GM19023 (cell line): ENCODE data around the gene SIM2.
"Not testable (repeated sequence)": the region's sequence is repeated elsewhere in the genome, so short reads cannot be mapped to it uniquely, and the experiment has no call there.

ENCODE experiments used
- ATAC-seq: cut with Tn5 transposase; IDR thresholded peaks from one replicate; pipeline ENCODE4 v1.9.1; 2021; ENCODE audit warnings: mild to moderate bottlenecking, moderate library complexity; ENCODE audit not compliant: unreplicated experiment

Gene SIM2, protein sequence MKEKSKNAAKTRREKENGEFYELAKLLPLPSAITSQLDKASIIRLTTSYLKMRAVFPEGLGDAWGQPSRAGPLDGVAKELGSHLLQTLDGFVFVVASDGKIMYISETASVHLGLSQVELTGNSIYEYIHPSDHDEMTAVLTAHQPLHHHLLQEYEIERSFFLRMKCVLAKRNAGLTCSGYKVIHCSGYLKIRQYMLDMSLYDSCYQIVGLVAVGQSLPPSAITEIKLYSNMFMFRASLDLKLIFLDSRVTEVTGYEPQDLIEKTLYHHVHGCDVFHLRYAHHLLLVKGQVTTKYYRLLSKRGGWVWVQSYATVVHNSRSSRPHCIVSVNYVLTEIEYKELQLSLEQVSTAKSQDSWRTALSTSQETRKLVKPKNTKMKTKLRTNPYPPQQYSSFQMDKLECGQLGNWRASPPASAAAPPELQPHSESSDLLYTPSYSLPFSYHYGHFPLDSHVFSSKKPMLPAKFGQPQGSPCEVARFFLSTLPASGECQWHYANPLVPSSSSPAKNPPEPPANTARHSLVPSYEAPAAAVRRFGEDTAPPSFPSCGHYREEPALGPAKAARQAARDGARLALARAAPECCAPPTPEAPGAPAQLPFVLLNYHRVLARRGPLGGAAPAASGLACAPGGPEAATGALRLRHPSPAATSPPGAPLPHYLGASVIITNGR

DNA sequence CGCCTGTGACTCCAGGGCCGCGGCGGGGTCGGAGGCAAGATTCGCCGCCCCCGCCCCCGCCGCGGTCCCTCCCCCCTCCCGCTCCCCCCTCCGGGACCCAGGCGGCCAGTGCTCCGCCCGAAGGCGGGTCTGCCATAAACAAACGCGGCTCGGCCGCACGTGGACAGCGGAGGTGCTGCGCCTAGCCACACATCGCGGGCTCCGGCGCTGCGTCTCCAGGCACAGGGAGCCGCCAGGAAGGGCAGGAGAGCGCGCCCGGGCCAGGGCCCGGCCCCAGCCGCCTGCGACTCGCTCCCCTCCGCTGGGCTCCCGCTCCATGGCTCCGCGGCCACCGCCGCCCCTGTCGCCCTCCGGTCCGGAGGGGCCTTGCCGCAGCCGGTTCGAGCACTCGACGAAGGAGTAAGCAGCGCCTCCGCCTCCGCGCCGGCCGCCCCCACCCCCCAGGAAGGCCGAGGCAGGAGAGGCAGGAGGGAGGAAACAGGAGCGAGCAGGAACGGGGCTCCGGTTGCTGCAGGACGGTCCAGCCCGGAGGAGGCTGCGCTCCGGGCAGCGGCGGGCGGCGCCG is at the start of gene SIM2:
TSS of gene SIM2 (plus strand) at position 135 of the 565 bp plus-strand sequence. CDS start 632 bp downstream, outside the sequence.
- no peak for ATAC-seq

GRCh38 chr21:36654324-36654723 is 44.6 kb upstream of the SIM2 start:
- no peak for ATAC-seq

GRCh38 chr21:36654796-36655325 is 44.1 kb upstream of the SIM2 start:
- ATAC-seq, result no peak

DNA sequence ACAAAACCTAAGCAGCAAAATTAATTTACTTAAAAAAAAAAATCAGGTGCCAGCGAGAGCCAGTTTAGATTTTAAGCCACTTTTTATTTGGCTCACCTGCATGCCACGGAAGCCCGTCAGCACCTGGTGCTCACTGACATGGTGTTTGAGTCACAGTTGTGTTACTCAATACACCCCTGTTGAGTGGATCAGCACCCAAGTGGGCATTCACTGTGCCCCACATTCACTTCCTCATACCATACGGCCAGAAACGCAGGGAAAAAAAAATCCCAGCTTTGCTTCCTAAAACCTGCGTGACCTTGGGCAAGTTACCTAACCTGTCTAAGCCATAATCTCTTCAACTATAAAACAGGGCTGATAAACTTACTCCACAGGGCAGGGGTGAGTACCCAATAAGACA is 42.8 kb upstream of the SIM2 start:
- no peak for ATAC-seq

DNA sequence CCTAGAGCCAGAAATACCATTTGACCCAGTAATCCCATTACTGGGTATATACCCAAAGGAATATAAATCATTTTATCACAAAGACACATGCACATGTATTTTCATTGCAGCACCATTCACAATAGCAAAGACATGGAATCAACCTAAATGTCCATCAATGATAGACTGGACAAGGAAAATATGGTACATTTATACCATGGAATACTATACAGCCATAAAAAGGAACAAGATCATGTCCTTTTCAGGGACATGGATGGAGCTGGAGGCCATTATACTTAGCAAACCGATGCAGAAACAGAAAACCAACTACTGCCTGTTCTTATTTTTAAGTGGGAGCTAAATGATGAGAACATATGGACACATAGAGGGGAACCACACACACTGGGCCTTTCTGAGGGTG is 41.6 kb upstream of the SIM2 start:
- not testable (repeated sequence) for ATAC-seq

DNA sequence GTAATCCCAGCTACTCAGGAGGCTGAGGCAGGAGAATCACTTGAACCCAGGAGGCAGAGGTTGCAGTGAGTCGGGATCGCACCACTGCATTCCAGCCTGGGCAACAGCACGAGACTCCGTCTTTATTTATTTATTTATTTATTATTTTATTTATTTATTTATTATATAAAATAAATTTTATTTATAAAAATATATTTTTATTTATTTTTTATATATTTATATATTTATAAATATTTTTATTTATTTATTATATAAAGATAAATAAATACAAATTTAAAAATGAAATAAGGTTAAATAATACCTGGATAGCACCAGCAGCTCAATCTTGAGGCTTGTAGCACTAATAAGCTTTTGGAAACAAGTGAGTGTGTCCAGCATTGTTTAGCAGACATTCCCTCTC is 40.9 kb upstream of the SIM2 start:
- no peak for ATAC-seq

GRCh38 chr21:36658926-36659325 is 40.0 kb upstream of the SIM2 start:
- no peak for ATAC-seq

GRCh38 chr21:36661511-36662309 is 37.2 kb upstream of the SIM2 start:
- ATAC-seq, result no peak

- no peak for ATAC-seq
These were observed 35.7 kb upstream of the SIM2 start for GRCh38 chr21:36663033-36663855.

GRCh38 chr21:36664662-36664990 is 34.3 kb upstream of the SIM2 start:
- no peak for ATAC-seq

DNA sequence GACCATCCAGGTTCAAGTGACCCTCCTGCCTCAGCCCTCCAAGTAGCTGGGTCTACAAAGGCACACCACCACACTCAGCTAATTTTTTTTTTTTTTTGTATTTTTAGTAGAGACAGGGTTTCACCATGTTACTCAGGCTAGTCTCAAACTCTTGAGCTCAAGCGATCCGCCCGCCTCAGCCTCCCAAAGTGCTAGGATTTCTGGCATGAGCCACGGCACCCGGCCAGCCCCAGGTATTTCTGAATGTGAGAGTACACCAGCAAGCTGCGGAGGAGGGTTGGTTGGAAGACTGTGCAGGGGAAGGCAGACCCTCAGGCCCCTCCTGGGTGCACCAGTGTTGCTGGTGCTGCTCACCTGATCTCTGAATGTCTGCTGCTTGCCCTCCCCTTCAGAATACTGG is 33.1 kb upstream of the SIM2 start:
- ATAC-seq, result no peak

- ATAC-seq, result no peak
These were observed 30.2 kb upstream of the SIM2 start for GRCh38 chr21:36668713-36669112.

DNA sequence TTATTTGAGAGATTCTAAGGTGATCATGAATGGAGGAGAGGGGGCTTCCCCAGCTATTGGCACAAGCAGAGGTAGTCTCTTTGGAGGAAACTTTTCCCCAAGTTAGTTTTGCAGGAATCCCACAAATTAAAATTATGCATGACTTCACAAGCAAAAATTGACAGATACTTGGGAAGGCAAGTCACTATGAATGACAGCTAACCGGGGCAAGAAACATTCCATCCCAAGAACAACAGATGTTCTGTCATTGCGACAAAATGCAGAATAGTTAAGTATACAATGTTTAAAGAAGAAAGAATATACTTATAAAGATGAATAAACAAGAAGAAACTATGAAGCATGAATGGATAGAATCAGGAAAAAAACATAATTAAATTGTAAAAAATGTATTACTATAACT is 27.1 kb upstream of the SIM2 start:
- ATAC-seq, result no peak

GRCh38 chr21:36672296-36672695 is 26.6 kb upstream of the SIM2 start:
- ATAC-seq, result not testable (repeated sequence)

- ATAC-seq, result no peak
These were observed 26.2 kb upstream of the SIM2 start for GRCh38 chr21:36672737-36673136.

DNA sequence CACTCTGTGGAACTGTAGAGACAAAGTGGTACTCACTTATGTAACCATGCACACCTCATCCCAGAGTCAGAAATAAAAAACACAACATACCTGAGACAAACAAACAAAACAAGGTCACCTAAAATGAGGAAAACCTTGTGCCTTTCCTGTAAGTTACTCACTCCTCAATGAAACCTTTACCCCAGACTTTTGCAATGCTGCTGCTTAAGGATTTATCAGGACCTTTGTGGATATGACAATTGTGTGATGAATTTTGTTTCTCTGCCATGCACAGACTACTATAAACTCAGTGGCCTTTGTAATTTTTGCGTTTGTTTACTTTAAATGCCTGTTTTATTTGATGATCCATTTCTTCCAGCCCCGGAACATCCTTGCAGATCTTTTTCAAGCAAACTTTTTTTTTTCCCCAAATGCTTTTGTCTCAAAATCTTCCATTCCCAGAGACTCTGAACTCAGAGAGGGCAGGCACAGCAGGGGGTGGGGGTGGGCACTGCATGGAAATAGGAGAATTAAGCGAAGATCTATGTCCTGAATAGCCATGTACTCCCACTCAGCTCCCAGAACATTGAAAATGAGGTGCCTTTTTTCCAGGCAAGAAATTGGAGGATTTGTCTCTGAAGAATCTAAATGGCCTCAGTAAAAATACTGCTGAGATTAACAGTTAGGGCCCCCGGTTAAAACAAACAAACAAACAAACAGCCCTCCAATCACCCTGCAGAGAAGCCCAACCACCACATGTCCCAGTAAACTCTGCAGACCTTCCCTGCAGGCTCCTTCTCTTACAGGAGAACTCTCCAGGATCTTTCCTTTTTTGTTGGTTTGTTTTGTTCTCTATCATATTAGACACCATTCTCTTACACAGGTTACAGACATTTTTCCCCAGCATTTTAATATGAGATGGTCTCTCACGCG is 22.6 kb upstream of the SIM2 start:
- no peak for ATAC-seq

DNA sequence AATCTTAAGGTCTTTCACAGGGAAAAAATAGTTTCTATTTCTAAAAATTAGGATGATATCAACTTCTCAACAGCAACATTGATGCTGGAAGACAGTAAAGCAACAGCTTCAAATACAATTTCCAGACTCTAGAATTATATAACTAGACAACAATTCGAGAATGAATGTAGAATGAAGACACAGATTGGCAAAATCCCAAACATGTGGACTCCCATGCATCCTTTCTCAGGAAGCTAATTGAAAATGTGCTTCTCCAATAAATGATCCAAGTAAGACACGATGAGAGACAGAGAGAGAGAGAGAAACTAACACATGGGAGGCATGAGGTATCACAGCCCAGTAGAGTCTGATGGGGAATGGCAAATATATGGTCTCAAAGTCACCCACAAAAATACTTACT is 21.5 kb upstream of the SIM2 start:
- ATAC-seq, result no peak

GRCh38 chr21:36678538-36678937 is 20.4 kb upstream of the SIM2 start:
- no peak for ATAC-seq

GRCh38 chr21:36681117-36681631 is 17.7 kb upstream of the SIM2 start:
- no peak for ATAC-seq
